Left lung (tissue), 10 donors: ENCODE data around the gene FKBP2. TPM values are rescaled to one million over a fixed set of nuclear protein-coding genes. Genes with fewer than 3 reads are reported as not detected.

Experiments
- ATAC-seq: fragments of 200-7000 bp; cut with Tn5 transposase; one replicate; pipeline ENCODE4 v1.9.1; 2020; ENCODE audit warnings: moderate library complexity
- DNase-seq, 4 donors: peaks; one replicate each; pipeline ENCODE4 v3.0.0-alpha.2; 2013 to 2020
- H3K27ac ChIP-seq, 2 donors: fragments of 200-600 bp; sonication (generic) in 1 of 2; one replicate each; pipeline versions ENCODE4 v1.5.0 to v1.8.0; 2020 to 2021
- H3K27me3 ChIP-seq, 2 donors: fragments of 200-600 bp; sonication (generic) in 1 of 2; one replicate each; pipeline versions ENCODE4 v1.5.0 to v1.8.0; 2020 to 2021
- H3K36me3 ChIP-seq, 2 donors: fragments of 200-600 bp; sonication (generic) in 1 of 2; one replicate each; pipeline versions ENCODE4 v1.5.0 to v1.8.0; 2020 to 2021
- H3K4me1 ChIP-seq, 2 donors: fragments of 200-600 bp; one replicate each; pipeline ENCODE4 v1.8.0; 2021
- H3K4me3 ChIP-seq, 2 donors: fragments of 200-600 bp; sonication (generic) in 1 of 2; one replicate each; pipeline versions ENCODE4 v1.5.0 to v1.8.0; 2020 to 2021; ENCODE audit warnings: mild to moderate bottlenecking in 1 of 2
- H3K9me3 ChIP-seq, 2 donors: fragments of 200-600 bp; sonication (generic) in 1 of 2; one replicate each; pipeline versions ENCODE4 v1.5.0 to v1.8.0; 2020 to 2021
- intact Hi-C, 2 donors: fragments of 100-400 bp; cut with DNase I; formaldehyde crosslinking; loops; one replicate each; pipeline versions ENCODE4 v1.11.2 to v1.14.2; 2022
- polyA plus RNA-seq, 6 donors: library from polyadenylated mRNA; unstranded; fragments of 120-200 nt; gene quantifications; one replicate each; pipeline ENCODE4 v1.2.1, GENCODE V29; 2013; ENCODE audit not compliant: insufficient read length in 6 of 6
- total RNA-seq, 2 donors: library from RNA; stranded (reverse); fragmentation: NEBNext Ultra II Directional; extraction: Animal tissue kit (Norgen Biotek cat#: 25700); gene quantifications; one replicate each; pipeline ENCODE4 v1.2.1, GENCODE V29; 2021
- TF ChIP-seq, protein P1 (sequence below), 2 donors: fragments of 200-600 bp; sonication (generic) in 1 of 2; IDR thresholded peaks; one replicate each; pipeline versions ENCODE4 v1.5.0 to v1.8.0; 2021; ENCODE audit warnings: antibody characterized with exemption in 2 of 2
- donor health status: DM: no; HTN: yes; CAD: no.
- donor health status: DM: no; HTN: no; CAD: no.

The FKBP2 gene
- total and polyA plus RNA-seq, 8 donors = 59.5 to 81.4 (median 69.7) TPM

DNA sequence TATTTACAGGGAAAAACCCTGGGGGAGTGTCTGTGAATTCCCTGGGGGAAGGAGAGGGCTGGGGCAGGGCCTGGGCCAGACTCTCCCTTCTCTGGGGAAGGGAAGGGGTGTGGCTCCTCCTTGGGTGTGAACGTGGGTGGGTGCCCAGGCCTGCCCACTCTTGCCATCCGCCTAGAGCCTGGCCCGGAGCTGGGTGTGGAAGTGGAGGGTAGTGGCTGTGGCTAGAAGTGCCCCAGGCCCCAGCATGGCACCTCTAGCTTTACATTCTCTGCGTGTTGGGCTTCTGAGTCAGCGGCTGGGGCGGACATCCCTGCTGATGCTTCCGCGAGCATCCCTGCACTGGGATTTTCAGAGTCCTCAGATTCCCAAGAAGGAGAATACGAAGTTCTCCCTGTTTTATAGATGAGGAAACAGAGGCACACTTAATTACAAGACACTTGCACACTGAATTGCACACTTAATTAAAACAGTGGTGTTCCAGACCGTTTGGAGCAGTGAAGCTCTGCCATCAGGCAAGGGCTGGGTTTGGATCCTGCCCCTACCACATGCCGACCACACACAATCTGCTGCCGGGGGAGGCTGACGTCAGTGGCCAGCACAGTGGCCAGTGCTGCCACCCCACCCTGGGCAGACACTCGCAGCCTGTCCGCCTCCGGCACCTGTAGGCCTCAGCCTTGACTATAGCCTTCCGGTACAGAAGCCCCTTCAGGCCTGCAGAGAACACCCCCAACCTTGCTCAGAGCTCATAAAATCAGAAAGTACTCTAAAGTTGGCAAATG is 35.9 kb downstream of the FKBP2 start:
- TF ChIP-seq, protein P1, sequence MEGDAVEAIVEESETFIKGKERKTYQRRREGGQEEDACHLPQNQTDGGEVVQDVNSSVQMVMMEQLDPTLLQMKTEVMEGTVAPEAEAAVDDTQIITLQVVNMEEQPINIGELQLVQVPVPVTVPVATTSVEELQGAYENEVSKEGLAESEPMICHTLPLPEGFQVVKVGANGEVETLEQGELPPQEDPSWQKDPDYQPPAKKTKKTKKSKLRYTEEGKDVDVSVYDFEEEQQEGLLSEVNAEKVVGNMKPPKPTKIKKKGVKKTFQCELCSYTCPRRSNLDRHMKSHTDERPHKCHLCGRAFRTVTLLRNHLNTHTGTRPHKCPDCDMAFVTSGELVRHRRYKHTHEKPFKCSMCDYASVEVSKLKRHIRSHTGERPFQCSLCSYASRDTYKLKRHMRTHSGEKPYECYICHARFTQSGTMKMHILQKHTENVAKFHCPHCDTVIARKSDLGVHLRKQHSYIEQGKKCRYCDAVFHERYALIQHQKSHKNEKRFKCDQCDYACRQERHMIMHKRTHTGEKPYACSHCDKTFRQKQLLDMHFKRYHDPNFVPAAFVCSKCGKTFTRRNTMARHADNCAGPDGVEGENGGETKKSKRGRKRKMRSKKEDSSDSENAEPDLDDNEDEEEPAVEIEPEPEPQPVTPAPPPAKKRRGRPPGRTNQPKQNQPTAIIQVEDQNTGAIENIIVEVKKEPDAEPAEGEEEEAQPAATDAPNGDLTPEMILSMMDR (IDR thresholded peaks at IDR 0.05) = no peak
- peaks cover 0 to 48% of the 10 kb centered on the region in 2 donors for H3K36me3 ChIP-seq
- H3K27me3 ChIP-seq = no peaks in the 10 kb centered on the region
- H3K4me3 ChIP-seq = no peak overlapping the region
- no peak for DNase-seq
- peak; percentile 50 for ATAC-seq
- peaks cover 3 to 14% of the 10 kb centered on the region in 2 donors for H3K4me1 ChIP-seq
- H3K27ac ChIP-seq = no peak overlapping the region
- intact Hi-C loops = no loop called here
- no peaks in the 10 kb centered on the region for H3K9me3 ChIP-seq

DNA sequence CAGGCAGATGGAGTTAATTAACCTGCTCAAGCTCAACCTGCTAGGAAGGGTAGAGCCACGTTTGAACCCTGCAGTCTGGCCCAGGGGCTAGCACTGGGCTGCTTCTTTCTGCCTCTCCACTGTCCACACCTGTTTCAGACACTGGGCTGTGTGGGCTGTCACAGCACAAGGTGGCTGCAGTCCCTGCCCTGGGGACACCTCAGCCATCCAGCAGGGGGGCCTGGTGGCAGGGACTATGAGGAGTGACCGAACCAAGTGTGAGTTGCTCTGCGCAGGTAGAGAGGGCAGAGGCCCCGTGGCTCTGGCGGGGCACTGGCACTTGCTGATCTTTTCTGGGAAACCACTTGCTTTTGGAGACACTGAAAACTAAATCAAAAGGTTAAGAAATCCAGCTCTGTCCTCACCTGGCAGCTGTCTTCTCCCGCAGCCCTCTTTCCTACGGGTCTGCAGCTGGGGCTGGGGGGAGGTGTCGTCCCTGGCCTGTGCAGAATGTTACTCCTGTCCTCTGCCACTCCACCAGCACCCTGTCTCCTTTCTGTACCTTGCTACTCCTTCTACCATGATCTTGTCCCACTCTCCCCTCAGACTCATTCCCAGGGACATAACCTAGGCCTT is 37.8 kb downstream of the FKBP2 start:
- ATAC-seq = no peak

DNA sequence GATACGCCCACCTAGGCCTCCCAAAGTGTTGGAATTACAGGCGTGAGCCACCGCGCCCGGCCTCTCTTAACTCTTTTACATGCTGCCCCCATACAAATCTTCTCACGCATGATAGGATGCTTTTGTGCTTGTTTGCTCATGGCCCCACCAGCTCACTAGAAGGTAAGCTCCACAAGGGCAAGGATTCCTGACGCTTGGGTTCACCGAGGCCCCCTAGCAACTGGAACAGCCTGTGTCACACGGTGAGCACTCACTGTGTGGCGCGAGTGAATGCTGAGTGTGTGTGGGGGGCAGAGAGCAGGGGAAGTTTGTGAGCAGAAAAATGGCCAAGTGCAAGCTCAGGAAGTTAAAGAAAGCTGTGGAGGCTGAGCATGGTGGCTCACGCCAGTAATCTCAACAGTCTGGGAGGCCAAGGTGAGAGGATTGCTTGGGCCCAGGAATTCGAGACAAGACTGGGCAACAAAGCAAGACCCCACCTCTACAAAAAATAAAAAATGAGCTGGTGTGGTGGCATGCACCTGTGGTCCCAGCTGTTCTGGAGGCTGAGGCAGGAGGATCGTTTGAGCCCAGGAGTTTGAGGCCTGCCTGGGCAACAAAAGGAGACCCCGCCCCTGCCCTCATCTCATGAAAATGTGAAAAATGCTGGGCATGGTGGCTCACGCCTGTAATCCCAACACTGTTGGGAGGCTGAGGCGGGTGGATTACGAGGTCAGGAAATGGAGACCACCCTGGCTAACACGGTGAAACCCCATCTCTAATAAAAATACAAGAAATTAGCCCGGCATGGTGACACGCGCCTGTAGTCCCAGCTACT is 41.3 kb downstream of the FKBP2 start:
- no peak for ATAC-seq
- H3K27me3 ChIP-seq = no peaks in the 10 kb centered on the region

More for the DNA sequence above, 37.8 kb downstream of the FKBP2 start:
- H3K4me3 ChIP-seq = no peak overlapping the region
- H3K9me3 ChIP-seq = no peaks in the 10 kb centered on the region
- TF ChIP-seq, protein P1 (IDR thresholded peaks at IDR 0.05) = no peak
- peaks cover 0 to 56% of the 10 kb centered on the region in 2 donors for H3K36me3 ChIP-seq
- intact Hi-C loops = no loop called here
- H3K27me3 ChIP-seq = no peaks in the 10 kb centered on the region
- H3K4me1 ChIP-seq = peaks cover 7 to 10% of the 10 kb centered on the region in 2 donors
- DNase-seq = no peak
- H3K27ac ChIP-seq = no peak overlapping the region

DNA sequence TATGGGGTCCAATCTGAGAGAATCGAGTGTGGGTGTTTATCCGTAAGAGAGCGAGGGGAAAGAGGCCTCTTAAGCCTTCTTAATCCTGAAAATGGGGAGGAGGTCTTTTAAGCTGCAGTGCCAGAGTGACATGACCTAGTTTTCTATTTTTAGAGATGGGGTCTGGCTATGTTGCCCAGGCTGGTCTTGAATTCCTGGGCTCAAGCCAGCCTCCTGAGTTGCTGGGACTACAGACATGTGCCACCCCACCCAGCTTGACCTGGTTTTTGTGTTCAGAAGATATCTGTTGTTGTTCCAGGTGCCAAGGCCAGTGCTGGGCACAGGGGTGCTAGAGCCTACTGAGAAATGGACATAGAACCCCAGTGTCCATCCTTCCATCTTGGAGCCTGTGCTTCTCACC is 42.2 kb downstream of the FKBP2 start:
- no peak for DNase-seq
- H3K27me3 ChIP-seq = no peaks in the 10 kb centered on the region
- intact Hi-C loops = no loop called here
- TF ChIP-seq, protein P1 (IDR thresholded peaks at IDR 0.05) = no peak
- peaks cover 18 to 29% of the 10 kb centered on the region in 2 donors for H3K4me1 ChIP-seq
- H3K9me3 ChIP-seq = no peaks in the 10 kb centered on the region
- H3K36me3 ChIP-seq = peaks cover 0 to 28% of the 10 kb centered on the region in 2 donors
- ATAC-seq = no peak
- peak overlapping the region in 1 of 2 donors; percentile 95 for H3K4me3 ChIP-seq
- no peak overlapping the region for H3K27ac ChIP-seq

More for the DNA sequence above, 41.3 kb downstream of the FKBP2 start:
- H3K9me3 ChIP-seq = no peaks in the 10 kb centered on the region
- intact Hi-C loops = no loop called here
- peaks cover 0 to 34% of the 10 kb centered on the region in 2 donors for H3K36me3 ChIP-seq
- no peak overlapping the region for H3K27ac ChIP-seq
- peaks cover 18 to 29% of the 10 kb centered on the region in 2 donors for H3K4me1 ChIP-seq
- TF ChIP-seq, protein P1 (IDR thresholded peaks at IDR 0.05) = no peak
- DNase-seq = no peak
- no peak overlapping the region for H3K4me3 ChIP-seq
